ENCODE results near the gene SEC22A. TPM values are rescaled to one million over a fixed set of nuclear protein-coding genes. Genes with fewer than 3 reads are reported as not detected.

SEC22A gene
- total RNA-seq, 1 donor, result 27.9 TPM

DNA sequence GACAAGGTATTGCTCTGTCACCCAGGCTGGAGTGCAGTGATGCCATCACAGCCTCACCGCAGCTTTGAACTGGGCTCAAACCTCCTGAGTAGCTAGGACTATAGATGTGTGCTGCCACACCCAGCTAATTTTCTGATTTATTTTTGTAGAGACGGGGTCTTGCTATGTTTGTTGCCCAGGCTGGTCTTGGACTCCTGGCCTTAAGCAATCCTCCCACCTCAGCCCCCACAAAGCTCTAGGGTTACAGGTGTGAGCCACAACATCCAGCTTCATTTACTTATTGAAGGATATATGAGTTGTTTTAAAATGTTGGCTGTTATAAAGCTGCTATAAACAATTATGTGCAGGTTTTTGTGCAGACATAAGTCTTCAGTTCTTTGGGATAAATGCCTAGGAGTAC, 62.2 kb downstream of the SEC22A start:
- Histone ChIP-seq H3K27ac (ENCODE audit: low read depth, low read length) (no peak overlapping the region), H3K4me1 (ENCODE audit: insufficient read depth, low read length) (no peaks in the 10 kb centered on the region), H3K36me3 (ENCODE audit: insufficient read depth, low read length) (no peaks in the 10 kb centered on the region), H3K4me2 (ENCODE audit: insufficient read depth, low read length) (no peak overlapping the region), H3K27me3 (ENCODE audit: insufficient read depth, low read length) (no peaks in the 10 kb centered on the region), H2AFZ (ENCODE audit: low read length) (no peak overlapping the region), H3K4me3 (ENCODE audit: insufficient read depth, low read length) (no peak overlapping the region), H3K79me2 (ENCODE audit: insufficient read depth, low read length) (no peaks in the 10 kb centered on the region), H3K9me3 (ENCODE audit: low read depth, low read length) (no peaks in the 10 kb centered on the region), H4K20me1 (ENCODE audit: insufficient read depth, low read length) (no peaks in the 10 kb centered on the region)
- DNase-seq (ENCODE audit: insufficient read length, low spot score, missing footprints), result no peak
- TF ChIP-seq, protein P1, sequence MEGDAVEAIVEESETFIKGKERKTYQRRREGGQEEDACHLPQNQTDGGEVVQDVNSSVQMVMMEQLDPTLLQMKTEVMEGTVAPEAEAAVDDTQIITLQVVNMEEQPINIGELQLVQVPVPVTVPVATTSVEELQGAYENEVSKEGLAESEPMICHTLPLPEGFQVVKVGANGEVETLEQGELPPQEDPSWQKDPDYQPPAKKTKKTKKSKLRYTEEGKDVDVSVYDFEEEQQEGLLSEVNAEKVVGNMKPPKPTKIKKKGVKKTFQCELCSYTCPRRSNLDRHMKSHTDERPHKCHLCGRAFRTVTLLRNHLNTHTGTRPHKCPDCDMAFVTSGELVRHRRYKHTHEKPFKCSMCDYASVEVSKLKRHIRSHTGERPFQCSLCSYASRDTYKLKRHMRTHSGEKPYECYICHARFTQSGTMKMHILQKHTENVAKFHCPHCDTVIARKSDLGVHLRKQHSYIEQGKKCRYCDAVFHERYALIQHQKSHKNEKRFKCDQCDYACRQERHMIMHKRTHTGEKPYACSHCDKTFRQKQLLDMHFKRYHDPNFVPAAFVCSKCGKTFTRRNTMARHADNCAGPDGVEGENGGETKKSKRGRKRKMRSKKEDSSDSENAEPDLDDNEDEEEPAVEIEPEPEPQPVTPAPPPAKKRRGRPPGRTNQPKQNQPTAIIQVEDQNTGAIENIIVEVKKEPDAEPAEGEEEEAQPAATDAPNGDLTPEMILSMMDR (IDR thresholded peaks at IDR 0.05; ENCODE audit: extremely low read depth, low read depth, low read length), result no peak

DNA sequence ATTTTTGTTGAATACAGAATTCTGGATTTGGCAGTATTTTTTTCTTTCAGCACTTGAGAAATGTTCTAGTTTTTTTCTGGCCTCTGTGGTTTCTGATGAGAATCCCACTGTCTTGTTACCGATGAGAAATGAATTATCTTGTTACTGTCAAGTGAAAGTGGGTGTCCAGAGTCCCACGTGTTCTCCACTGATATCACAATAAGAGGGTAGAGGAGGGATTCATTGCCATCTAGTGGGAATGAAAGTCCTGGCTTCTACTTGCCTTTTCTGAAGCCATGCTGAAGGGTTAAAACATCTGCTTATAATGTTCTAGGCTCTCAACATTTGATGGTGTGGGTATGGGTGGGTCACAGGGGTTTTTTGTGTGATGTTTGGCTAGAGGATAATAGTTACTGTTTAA, 66.1 kb downstream of the SEC22A start:
- no peak overlapping the region for H3K4me3 ChIP-seq (ENCODE audit: insufficient read depth, low read length)
- no peak overlapping the region for H3K27ac ChIP-seq (ENCODE audit: low read depth, low read length)
- H3K4me2 ChIP-seq (ENCODE audit: insufficient read depth, low read length), result no peak overlapping the region
- no peaks in the 10 kb centered on the region for H3K27me3 ChIP-seq (ENCODE audit: insufficient read depth, low read length)
- no peaks in the 10 kb centered on the region for H3K79me2 ChIP-seq (ENCODE audit: insufficient read depth, low read length)
- H3K4me1 ChIP-seq (ENCODE audit: insufficient read depth, low read length), result peaks cover 4% of the 10 kb centered on the region
- no peaks in the 10 kb centered on the region for H3K9me3 ChIP-seq (ENCODE audit: low read depth, low read length)
- TF ChIP-seq, protein P1 (IDR thresholded peaks at IDR 0.05; ENCODE audit: extremely low read depth, low read depth, low read length), result peak; percentile 4
- no peak for DNase-seq (ENCODE audit: insufficient read length, low spot score, missing footprints)
- H2AFZ ChIP-seq (ENCODE audit: low read length), result no peak overlapping the region
- no peaks in the 10 kb centered on the region for H4K20me1 ChIP-seq (ENCODE audit: insufficient read depth, low read length)
- no peaks in the 10 kb centered on the region for H3K36me3 ChIP-seq (ENCODE audit: insufficient read depth, low read length)

DNA sequence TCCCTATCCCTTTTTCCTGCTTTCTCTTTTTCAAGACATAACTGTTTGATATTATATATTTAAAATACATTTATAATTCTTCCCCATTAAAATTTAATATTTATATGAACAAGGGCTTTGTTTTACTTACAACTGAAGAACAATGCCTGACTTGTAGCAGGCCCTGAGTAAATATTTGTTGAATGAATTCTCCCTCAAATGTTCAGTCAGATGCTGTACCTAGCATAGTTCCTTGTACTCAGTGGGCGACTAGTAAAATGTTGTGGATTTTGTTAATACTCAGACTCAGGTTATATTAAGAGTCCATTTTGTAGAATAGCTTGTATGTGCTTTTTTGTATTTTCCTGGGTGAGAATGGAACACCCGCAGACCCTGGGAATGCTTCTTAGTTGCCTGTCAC, 69.1 kb downstream of the SEC22A start:
- TF ChIP-seq, protein P1 (IDR thresholded peaks at IDR 0.05; ENCODE audit: extremely low read depth, low read depth, low read length), result no peak
- DNase-seq (ENCODE audit: insufficient read length, low spot score, missing footprints), result no peak
- Histone ChIP-seq H3K36me3 (ENCODE audit: insufficient read depth, low read length) (no peaks in the 10 kb centered on the region), H3K79me2 (ENCODE audit: insufficient read depth, low read length) (no peaks in the 10 kb centered on the region), H2AFZ (ENCODE audit: low read length) (no peak overlapping the region), H3K4me2 (ENCODE audit: insufficient read depth, low read length) (no peak overlapping the region), H3K9me3 (ENCODE audit: low read depth, low read length) (no peaks in the 10 kb centered on the region), H3K27ac (ENCODE audit: low read depth, low read length) (no peak overlapping the region), H4K20me1 (ENCODE audit: insufficient read depth, low read length) (no peaks in the 10 kb centered on the region), H3K4me3 (ENCODE audit: insufficient read depth, low read length) (no peak overlapping the region), H3K4me1 (ENCODE audit: insufficient read depth, low read length) (peaks cover 14% of the 10 kb centered on the region), H3K27me3 (ENCODE audit: insufficient read depth, low read length) (no peaks in the 10 kb centered on the region)

DNA sequence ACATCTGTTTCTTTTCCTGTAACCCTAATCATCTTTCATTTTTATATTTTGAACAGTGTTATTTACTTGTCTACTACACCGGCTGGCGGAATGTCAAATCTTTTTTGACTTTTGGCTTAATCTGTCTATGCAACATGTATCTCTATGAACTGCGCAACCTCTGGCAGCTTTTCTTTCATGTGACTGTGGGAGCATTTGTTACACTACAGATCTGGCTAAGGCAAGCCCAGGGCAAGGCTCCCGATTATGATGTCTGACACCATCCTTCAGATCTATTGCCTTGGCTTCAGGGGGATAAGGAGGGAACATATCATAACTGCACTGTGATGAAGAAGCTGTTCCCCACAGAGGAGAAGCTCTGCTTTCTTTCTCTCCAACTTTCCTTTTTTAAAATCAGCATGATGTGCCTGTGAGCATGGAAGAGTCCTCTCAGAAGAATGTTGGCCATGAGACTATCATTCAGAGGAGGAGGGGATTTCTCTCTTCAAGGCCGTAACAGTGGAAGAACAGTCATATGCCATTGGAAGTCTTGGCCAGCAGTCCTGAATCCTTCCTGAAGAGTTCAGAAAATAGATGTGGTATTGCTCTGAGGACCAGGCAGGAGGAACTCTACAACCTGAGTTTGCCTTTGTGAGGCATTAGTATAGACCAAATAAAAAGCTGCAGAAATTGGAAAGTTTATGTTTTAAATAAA, 69.9 kb downstream of the SEC22A start:
- peak; percentile 9 for DNase-seq (ENCODE audit: insufficient read length, low spot score, missing footprints)
- Histone ChIP-seq H3K4me3 (ENCODE audit: insufficient read depth, low read length) (no peak overlapping the region), H3K79me2 (ENCODE audit: insufficient read depth, low read length) (no peaks in the 10 kb centered on the region), H3K27ac (ENCODE audit: low read depth, low read length) (peak overlapping the region; percentile 81), H3K4me1 (ENCODE audit: insufficient read depth, low read length) (peaks cover 14% of the 10 kb centered on the region), H2AFZ (ENCODE audit: low read length) (no peak overlapping the region), H4K20me1 (ENCODE audit: insufficient read depth, low read length) (peaks cover 3% of the 10 kb centered on the region), H3K36me3 (ENCODE audit: insufficient read depth, low read length) (no peaks in the 10 kb centered on the region), H3K4me2 (ENCODE audit: insufficient read depth, low read length) (no peak overlapping the region), H3K9me3 (ENCODE audit: low read depth, low read length) (no peaks in the 10 kb centered on the region), H3K27me3 (ENCODE audit: insufficient read depth, low read length) (no peaks in the 10 kb centered on the region)
- TF ChIP-seq, protein P1 (IDR thresholded peaks at IDR 0.05; ENCODE audit: extremely low read depth, low read depth, low read length), result no peak
